HG03571 (cell line): ENCODE measurements around the gene ARHGEF4.

Experiments
- ATAC-seq: cut with Tn5 transposase; IDR thresholded peaks from one replicate; pipeline ENCODE4 v1.9.1; 2021; ENCODE audit not compliant: unreplicated experiment

ARHGEF4 gene

GRCh38 chr2:130849896-130850787, 13.4 kb downstream of the ARHGEF4 start:
- ATAC-seq, result no peak

- no peak for ATAC-seq
These were observed 14.3 kb downstream of the ARHGEF4 start for GRCh38 chr2:130850788-130851623.

DNA sequence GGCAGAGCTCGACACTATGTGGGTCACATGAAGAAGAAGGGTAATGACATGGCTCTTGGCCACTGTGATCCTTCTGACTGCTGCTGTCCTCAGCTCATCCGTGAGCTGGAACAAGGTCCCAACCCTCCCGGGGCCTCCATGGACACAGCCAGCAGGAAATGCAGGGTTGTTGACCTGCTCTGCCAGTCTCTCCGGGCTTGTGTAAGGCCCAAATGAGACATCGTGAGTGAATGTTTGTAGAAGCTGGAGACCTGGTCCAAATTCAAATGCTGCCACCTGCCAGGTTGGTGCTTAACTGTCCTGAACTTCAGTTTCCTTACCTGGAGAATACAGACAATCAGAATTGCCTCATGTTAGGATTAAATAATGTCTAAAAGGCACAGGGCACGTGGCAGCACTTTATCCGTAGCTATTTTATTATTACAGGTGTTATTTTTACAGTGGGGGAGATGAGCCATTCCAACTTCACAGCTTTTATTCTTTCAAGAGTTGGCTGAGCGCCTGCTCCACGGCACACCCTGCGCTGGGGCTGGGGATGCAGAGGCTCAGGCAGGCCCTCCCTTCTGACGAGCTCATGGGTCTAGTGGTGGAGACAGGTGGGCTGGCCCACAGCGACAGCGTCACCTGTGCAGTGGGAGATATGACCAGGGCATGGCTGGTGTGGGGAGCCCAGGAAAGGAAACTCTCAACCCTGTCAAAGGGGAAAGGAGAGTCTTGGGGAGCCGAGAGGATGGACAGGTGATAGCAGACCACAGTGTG, 15.1 kb downstream of the ARHGEF4 start:
- no peak for ATAC-seq

- no peak for ATAC-seq
These were observed 15.9 kb downstream of the ARHGEF4 start for GRCh38 chr2:130852521-130853115.

DNA sequence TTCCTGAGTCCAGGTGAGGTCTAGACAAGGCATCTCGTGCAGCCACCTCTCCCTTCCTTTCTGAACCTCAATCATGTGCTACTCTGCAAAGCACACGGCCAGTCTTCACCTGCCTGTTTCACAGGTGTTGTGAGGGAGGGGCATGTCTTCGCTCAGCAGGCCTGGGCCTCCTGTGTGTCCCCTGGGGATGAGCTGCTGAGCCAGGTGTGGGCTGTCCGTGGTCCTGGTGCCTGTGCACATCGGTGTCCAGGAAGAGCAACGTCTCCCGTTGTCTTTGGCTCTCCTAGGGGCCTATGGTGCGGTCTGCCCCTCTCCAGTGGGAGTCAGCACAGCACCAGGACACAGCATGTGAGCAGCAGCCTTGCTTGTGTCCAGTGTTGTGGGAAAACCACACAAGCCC, 16.7 kb downstream of the ARHGEF4 start:
- ATAC-seq, result no peak

GRCh38 chr2:130854301-130854700, 17.6 kb downstream of the ARHGEF4 start:
- no peak for ATAC-seq

GRCh38 chr2:130864830-130865800, 28.4 kb downstream of the ARHGEF4 start:
- ATAC-seq, result no peak

- ATAC-seq, result no peak
These were observed 32.9 kb downstream of the ARHGEF4 start for GRCh38 chr2:130869441-130870160.

DNA sequence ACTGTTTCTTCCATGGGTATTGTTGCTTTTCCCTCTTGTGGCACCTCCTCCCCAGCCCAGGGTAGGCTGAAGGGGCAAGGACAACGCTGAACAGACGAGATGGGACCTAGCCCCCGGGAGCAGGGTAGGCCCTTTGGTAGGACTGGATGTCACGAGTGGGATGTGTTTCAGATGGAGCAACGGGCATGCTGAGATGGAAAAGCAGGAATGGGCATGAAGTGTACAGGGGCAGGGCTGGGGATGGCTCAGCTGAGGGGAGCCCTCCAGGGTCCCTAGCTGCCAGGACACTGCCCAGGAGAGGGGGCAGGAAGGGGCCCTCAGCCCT, 33.4 kb downstream of the ARHGEF4 start:
- no peak for ATAC-seq

- no peak for ATAC-seq
These were observed 34.1 kb downstream of the ARHGEF4 start for GRCh38 chr2:130870779-130871178.

DNA sequence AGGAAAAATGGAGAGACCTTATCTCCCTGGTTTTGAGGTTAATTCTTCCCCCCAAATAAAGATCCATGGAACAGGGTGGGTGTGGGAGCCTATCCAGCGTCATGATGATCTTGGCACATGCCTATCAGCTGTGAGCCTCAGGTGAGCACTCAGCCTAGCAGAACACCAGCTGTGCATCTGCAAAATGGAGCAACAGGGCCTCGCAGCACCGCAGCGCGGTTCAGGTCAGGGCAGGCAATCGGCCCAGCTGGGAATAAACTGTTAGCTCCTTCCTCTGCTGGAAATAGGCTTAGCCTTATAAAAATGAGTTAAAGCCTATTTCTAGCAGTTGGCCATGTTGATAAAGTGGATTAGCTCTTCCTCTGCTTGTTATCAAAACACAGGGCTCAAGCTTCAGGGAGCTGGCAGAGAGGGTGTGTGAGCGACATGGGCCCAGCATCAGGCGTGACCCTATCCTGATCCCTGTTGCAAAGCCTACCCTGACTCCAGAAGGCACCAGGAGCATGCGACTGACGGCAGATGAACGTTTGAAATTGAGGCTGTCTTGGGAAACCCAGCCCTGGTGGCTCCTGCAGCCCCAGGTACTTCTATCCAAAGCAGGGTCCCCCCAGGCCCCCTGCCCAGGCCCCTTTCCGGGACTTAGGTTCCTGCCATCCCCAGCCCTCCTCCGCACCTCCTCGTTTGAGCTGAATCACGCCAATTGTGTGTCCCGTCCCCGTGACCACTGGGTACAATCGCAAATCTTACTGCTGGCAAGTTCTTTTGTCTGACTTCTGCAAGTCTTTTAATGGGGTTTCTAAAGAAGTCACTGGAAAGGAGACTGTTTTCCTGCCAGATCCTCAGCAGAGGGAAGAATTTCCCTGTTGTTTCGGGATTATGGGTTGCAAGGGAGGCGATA, 35.4 kb downstream of the ARHGEF4 start:
- ATAC-seq, result no peak

DNA sequence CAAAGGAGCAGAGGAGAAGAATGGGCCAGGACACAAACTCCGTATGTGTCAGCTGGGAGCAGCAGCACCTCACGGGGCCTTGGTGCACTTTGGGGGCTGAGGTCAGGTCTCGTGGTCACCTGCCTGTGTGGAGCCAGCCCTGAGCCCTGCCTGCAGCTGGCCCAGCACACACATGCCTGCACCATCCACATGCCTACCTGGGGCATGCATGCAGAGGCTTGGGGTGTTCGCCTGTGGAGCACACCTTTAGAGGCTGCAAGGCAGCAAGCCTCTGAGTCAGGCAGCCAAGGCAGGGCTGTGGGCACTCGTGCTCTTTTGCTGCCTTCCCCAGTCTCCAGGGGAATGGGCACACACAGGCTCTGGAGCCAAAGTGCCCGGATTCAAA, 36.0 kb downstream of the ARHGEF4 start:
- ATAC-seq, result no peak

DNA sequence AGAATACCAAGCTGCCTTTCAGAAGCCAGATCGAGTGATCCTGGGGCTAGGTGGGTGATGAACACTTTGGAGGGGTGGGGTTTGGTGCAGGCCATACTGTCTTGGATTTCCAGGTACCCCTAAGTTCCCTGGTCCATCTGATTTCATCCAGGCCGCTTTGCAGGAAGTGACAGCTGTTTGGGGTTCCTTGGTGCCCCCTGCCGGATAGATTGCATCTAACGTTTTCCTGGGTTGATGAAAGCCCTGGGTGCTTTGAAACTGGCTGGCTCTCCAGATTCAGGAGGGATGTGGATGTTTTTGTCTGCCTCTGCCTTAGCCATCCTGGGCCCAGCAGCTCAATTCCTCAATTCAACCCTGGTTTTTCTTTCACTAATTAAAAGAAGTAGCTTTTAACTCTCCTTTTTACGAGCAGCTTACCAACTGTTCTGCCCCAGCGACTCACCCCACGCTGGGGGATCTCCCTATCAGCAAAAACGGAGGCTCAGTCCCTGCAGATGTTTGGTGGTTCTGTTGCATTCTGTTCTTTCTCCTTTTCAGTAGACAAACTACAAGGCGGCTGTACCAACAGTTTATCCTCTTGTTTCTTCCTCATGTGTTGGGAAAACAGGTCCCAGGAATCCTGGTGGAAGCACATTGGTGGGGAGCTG, 37.1 kb downstream of the ARHGEF4 start:
- peak; percentile 76 for ATAC-seq

DNA sequence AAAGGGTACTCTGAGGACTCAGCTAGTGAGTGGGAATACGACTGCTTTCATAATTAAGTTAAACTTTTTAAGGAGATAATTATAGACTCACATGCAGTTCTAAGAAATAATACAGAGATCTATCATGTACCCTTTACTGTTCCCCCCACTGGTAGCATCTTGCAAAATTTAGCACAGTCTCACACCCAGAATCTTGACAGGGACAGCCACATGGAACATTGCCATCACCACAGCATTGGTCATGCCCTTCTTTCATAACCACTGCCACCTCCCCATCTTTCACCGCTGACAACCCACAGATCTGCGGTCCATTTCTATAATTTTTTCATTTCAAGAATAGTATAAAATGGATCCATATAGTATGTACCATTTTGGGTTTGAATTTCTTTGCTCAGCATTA, 37.8 kb downstream of the ARHGEF4 start:
- no peak for ATAC-seq

DNA sequence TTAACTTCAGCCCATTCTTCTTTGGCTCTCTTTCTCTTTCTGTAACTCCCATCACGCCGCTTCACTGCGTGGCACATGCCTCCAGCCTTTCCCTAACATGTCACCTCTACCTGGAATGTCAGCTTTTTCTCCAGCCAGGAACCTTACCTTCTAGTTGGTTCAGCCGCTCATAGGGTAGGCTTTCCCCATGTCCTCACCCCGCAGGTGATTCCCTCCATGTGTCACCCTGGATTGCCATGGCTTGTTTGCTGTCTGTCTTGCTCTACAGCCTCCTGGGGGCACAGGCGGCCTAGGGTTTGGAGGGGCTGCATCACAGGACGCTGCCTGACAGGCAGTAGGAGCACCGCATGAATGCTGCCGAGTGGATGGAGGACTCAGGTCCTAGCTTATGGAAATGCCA, 39.2 kb downstream of the ARHGEF4 start:
- ATAC-seq, result no peak

DNA sequence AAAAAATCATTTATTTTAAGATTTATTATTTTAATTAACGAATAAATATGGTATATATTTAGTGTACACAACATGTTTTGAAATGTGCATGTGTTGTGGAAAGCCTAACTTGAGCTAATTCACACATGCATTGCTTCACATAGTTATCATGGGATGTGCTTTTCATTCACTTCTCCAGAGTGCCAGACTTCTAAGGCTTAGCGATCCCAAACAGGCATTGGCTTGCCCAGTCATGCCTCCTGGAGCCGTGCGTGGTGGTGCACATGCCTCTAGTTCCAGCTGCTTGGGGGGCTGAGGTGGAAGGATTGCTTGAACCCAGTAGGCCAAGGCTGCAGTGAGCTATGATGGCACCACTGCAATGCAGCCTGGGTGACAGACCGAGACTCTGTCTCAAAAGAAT, 40.5 kb downstream of the ARHGEF4 start:
- no peak for ATAC-seq

DNA sequence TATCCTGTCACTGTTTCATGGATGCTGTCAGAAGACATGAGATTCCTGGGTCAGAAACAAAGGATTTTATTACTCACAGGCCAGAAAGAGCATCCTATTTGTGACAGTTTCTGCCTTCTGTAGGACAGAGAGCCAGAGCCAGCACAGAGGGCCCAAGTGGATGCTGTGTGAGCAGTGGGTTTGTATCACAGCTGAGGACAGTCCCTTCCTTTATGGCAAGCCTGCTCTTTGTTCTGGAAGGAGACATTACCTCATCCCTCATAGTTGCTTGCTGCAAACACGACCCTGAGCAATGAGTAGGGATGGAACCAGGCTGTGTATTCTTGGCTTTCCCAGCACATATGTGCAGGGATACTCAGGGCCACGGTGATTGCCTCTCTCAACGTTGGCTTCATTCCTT, 41.6 kb downstream of the ARHGEF4 start:
- ATAC-seq, result no peak

DNA sequence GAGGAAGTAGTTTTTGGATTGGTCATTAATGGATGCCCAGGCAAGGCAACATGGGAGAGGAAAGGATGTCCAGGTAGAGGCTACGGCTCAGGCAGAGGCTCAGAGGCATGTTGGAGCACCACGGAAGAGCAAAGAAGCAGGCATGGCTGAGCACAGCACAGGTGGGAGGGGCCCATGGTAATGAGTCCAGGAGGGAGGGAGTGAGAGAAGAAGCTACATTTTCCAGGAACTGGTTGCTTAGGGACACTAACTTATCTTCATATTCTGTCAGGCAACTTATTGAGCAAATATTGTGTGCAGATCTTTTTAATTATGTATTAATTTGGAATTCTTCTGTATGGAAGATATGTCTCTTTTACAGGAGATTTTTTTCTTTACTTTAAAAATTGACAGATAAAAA, 42.2 kb downstream of the ARHGEF4 start:
- no peak for ATAC-seq
